CD4-positive, alpha-beta T cell treated with Interleukin-17A for 1 hour (primary cell): ENCODE data around the gene CEP41.

Experiments
- DNase-seq: peaks from one replicate; pipeline ENCODE4 v3.0.0-alpha.2; 2020

The CEP41 gene

DNA sequence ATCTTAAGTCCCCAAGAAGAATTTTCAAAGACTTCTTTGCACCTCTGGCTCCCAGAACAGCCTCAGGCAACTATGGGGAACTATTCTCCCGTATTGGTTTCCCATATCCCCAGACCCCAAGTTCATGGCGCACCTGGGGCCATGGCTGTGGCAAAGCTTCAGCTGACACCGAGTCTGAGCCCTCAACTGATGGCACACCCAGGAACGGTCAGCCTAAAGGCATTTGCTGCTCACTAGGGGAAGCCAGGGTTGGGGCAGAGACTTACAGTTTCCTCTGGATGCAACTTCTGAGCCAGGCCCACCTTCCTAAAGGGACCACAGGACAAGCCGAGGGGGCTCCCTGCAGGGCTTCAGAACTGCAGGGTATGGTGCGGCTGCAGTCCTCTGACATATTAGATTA, 74.3 kb downstream of the CEP41 start:
- DNase-seq, result no peak

DNA sequence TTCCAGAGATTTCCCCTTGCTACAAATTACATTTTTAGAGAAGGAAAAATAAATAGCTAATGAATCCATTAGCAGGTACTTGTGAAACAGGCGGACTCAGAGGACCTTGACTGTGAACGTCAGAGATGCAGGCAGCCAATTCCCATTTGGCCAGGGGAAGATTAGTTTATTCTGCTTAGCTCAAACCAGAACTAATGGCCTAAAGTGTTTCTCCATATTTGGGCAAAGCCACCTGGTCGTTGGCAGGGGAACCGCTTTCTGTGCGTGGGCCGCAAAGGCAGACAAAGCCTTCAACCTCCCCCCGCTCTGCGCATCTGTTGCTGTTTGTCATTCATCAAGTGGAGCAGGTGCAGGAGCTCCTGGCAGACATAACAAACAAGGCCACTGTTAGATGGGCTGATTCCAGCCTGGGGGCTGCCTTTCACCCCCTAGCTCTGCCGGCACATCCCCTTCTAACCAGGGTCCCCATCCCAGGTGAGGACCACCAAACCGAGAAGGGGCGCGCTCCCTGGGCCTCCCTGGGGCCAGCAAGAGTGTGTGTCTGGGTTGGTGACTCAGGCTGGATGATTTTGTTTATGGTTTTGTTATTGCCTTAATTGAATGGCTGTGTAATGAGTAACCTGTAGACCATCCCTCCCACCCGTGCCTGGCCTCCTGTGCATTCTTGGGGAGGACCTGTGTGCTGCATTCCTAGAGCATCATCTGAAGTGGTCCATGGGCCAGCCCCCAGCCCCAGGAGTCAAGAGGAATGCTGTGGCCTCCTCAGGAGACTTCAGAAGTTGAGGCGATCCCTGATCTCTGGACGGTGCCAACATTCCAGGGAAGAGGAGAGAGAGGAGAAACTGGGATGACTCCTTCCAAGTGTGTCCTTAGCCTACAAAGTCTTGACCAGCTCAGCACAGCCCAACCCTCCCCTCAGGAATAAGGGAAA, 75.0 kb downstream of the CEP41 start:
- DNase-seq, result no peak

DNA sequence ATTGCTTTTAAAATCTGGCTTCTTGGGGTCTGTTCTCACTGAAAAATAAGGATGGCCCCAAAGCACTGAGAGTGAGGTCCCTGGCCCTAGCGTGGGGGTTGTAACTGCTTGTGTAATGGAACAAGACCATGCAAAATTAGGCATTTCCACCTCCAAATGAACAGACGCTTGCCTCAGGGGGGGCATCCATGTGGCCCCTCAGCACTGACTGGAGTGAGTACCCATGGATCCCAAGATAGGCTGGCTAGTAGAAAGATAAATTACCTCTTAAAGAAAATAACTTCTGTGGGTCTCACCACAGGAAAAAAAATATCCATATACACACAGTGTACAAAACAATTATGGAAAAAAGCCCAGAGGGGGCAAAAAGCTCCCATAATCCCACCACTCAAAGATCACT, 75.7 kb downstream of the CEP41 start:
- no peak for DNase-seq

GRCh38 chr7:130364451-130364850, 76.4 kb downstream of the CEP41 start:
- no peak for DNase-seq

DNA sequence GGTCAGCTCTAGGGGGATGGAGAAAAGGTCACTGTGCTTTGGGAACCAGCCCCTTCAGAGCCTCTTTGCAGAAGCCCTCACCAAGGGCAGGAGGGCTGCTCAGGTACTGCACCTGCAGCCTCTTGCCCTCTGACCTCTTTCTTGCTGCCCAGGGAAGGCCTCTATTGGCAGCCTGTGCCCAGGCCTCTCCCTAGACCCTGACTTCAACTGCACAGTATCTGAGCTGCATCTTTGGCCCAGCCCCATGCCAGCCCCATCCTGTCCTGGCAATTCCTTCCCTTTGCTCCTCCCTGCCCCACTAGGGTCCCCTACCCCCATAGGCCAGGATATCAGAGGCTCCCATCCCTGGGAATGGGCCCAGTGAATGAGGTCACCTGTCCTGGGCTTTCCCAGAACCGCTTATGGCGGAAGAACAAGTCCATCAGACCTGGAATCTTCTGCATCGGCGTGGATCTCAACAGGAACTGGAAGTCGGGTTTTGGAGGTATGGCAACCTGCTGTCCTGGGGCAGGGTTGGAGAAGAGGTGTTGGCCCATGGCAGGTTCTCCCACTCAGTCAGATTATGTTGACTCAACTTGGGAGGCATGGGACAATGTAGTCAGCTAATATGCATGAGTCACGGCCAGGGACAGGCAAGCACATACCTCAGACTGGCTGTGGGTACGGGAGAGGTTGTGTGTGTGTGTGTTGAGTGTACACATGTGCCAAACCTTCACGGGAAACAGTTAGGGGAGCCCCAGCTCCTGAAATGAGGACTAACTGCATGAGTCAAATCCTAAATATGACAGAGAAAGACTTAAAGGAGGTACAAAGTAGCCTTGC, 77.6 kb downstream of the CEP41 start:
- no peak for DNase-seq

DNA sequence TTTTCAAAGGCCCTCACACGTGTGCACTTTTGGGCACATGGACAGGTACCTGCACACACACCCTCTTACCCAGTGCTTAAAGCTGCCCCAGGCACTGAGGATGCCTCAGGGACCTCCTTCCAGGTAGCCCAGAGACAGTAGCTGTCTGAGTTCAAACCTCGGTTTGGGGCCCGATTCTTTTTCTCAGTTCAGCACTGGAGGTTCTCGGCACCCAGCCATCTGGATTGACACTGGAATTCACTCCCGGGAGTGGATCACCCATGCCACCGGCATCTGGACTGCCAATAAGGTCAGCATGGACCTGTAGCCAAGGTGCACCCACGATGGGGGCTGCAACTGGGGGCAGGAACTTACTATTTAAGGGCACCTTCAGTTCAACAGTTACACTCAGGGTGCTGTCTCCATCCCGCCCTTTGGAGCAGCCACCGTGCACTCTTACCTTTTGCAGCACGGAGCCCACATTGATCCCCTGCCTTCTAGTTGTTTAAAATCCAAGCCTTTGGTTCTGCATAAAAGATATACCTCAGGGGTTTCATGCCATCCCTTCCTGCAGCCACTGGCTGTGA, 78.5 kb downstream of the CEP41 start:
- no peak for DNase-seq

DNA sequence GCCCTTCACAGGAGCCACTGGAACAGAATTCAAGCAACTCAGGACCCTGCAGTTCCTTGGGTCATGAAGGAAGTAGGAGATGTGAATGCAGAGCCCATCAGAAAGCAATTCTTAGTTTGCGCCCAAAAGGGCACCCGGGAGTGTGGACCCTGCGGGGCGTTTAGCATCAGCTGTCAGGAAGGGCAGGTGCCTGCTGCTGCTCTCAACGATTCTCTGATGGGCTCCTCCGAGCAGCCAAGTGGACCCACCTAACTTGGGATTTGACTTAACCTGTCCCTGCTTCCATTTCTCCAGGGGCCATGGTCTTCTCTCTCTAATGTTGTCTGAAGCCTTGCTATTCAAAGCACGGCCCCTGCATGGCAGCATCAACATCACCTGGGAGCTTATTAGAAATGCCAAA, 79.1 kb downstream of the CEP41 start:
- DNase-seq, result no peak

DNA sequence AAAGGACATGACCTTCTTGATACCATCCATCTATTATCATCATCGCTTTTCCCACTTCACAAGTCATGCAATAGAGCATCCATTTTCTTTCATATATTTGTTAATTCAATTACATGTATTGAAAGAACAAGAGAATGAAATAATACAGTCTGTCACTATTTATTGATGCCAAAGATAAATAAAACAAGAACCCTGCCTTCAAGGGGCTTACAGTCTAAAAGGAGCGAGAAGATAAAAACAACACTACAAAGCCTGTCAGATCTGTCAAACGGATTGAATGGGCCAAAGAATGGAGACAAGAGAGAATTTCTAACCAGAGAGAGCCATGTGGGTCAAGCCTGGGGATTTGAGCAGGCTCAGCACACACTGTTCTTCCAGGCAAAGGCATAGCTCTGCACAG, 80.3 kb downstream of the CEP41 start:
- no peak for DNase-seq

- DNase-seq, result no peak
These were observed 81.4 kb downstream of the CEP41 start for GRCh38 chr7:130359276-130359857.

- DNase-seq, result no peak
These were observed 82.3 kb downstream of the CEP41 start for GRCh38 chr7:130358471-130358870.

GRCh38 chr7:130356876-130357611, 83.8 kb downstream of the CEP41 start:
- DNase-seq, result no peak

GRCh38 chr7:130356121-130356875, 84.5 kb downstream of the CEP41 start:
- no peak for DNase-seq

- DNase-seq, result no peak
These were observed 87.6 kb downstream of the CEP41 start for GRCh38 chr7:130353196-130353595.

DNA sequence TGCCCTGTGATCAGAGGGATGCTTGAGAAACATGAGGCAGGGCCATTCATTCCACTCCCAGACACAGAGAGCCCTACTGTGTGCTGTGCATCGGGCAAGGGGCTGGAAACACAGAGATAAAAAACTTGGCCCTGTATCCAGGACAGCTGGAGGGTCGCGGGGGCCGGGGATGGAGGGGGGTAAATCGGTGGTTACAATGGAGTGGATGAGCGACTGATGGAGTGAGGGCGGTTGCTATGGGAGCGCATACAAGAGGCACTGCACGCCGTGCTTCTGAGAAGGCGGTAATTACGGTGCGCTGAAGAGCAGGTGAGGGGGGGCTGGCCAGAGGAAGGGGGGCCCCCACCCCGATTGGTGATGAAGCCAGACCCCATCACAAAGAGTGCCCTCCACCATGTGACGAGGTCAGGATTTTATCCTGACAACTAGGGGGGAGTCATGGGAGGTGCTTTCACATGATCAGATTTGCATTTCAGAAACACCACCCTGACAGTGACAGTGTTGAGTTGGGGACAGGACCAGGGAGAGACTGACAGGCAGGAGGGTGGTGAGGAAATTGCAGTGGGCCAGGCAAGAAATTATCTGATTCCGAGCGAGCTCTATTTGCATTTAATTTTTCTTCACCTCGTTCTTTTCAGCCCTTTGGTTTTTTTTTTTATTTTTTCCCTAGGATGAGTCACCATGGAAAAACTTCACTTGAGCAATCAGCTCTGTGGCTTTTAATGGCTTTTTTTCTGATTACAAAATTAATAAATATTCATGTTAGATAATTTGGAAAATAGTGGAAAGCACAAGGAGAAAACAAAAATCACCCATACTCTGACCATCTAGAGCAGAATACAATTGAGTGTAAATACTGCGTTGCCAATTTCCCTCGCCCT, 88.4 kb downstream of the CEP41 start:
- DNase-seq, result no peak

- no peak for DNase-seq
These were observed 89.1 kb downstream of the CEP41 start for GRCh38 chr7:130351791-130352090.

DNA sequence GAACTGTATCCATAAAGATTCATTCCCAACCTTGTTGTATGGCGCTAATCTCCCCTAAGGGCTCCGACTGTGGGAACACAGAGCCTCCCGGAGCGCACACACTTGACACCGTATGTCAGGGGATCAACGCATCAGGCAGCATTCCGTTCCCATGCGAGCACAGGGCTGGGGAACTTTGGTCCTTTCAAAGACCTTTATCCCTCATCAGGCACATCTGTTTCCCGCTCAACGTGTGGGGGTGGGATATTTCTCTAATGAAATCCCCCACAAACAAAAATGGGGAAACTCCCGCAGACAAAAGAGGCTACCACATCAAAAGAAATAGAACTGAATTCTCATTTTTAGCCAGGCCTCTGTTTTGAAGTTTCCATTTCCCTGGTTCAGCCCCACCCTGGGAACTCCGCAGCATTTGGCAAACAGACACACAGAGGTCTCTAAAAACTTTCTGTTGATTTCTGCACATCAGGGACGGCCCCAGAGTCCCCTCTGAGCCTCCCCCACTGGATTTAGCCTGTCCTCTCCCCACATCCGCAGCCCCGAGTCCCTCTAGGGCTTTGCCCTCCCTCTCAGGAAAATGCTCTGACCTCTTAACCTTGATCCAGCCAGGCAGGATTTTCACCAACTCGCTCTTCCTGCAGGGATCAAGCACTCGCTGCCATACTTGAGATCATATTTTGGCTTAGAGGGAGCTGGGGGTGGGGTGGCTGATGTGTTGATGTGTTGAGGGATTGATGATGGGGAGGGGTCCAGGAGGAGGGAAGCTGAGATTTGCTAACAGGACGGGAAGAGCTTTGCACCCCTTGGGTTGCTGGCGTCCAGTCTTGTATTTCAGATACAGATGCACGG, 89.6 kb downstream of the CEP41 start:
- DNase-seq, result no peak

GRCh38 chr7:130349911-130350782, 90.7 kb downstream of the CEP41 start:
- DNase-seq, result no peak

DNA sequence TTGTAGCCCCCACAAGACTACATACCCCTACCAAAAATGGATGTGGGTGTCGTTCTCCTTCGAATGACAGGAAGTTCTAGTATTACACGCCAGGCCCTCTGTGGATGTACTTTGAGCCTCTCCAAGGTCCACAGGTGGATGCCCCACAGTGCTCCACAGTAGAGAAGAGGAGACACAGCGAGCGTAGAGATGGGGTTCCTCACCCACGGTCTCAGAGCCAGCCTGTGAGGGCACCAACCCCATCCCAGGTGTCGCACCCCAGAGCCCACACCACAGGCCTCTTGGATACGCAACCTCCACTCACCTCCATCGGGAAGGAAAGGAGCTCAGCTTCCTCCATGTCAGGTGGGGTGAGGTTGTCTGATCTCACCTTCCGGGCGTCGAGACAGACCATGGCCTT, 93.9 kb downstream of the CEP41 start:
- DNase-seq, result no peak
